Panc1 (cell line): ENCODE measurements around the gene SOCS1.

Experiments used
- POLR2AphosphoS5 ChIP-seq: IDR thresholded peaks from 2 replicates; pipeline ENCODE4 v1.6.1; 2012; ENCODE audit warnings: mild to moderate bottlenecking, low read depth, low read length, moderate library complexity
- SIN3A ChIP-seq: IDR thresholded peaks from 2 replicates; pipeline ENCODE4 v1.6.1; 2012; ENCODE audit warnings: low read depth, mild to moderate bottlenecking, low read length, moderate library complexity, borderline replicate concordance; ENCODE audit not compliant: insufficient read depth
- TCF7L2 ChIP-seq: IDR thresholded peaks from 2 replicates; pipeline ENCODE4 v1.6.1; 2011; ENCODE audit warnings: mild to moderate bottlenecking, low read depth, low read length, inconsistent platforms
- TF ChIP-seq, protein P1 (sequence below): fragments of 450-650 bp; IDR thresholded peaks from 2 replicates; pipeline ENCODE4 v1.5.1; 2017; ENCODE audit warnings: mild to moderate bottlenecking

DNA sequence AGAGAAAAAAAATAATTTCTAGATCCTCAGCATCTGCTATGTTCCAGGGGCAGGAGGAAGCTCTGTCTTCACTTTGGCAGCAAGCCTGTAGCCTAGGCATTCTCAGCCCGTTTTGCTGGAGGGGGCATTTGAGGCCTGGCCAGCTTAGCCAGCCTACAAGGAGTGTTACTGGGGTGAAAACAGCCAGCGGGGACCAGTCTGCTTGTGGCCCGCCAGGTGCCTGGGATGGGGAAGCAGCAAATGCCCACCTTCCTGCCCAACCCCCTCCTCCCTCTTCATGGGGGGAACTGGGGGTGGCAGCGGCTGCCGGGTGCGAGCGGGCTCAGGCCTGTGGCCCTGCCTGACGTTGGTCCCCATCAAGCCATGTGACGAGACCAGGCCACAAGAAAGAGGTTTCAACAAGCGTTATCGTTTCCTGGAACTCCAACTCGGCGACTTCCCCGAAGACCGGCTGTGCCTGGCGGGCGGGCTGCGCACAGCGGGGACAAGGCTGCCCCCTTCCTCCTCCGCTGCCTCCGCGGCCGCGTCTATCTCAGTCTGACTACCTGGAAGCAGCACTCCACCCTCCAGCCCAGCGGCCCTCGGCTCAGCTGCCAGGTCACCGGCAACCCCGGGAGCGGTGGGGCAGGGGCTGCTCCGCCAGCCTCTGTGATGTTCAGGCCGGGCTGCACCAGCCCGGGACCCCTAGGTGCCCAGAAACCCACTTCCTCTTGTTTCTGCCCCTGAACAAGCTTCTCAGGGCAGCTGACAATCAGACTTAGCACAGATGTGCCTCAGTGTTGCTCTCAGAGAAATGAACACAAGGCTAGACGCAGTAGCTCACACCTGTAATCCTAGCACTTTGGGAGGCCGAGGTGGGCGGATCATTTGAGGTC is 22.9 kb downstream of the SOCS1 start:
- TF ChIP-seq, protein P1, sequence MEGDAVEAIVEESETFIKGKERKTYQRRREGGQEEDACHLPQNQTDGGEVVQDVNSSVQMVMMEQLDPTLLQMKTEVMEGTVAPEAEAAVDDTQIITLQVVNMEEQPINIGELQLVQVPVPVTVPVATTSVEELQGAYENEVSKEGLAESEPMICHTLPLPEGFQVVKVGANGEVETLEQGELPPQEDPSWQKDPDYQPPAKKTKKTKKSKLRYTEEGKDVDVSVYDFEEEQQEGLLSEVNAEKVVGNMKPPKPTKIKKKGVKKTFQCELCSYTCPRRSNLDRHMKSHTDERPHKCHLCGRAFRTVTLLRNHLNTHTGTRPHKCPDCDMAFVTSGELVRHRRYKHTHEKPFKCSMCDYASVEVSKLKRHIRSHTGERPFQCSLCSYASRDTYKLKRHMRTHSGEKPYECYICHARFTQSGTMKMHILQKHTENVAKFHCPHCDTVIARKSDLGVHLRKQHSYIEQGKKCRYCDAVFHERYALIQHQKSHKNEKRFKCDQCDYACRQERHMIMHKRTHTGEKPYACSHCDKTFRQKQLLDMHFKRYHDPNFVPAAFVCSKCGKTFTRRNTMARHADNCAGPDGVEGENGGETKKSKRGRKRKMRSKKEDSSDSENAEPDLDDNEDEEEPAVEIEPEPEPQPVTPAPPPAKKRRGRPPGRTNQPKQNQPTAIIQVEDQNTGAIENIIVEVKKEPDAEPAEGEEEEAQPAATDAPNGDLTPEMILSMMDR: no peak
- TF ChIP-seq POLR2AphosphoS5 (no peak), TCF7L2 (no peak), SIN3A (no peak)
